ENCODE data around the gene MEF2C.

DNA sequence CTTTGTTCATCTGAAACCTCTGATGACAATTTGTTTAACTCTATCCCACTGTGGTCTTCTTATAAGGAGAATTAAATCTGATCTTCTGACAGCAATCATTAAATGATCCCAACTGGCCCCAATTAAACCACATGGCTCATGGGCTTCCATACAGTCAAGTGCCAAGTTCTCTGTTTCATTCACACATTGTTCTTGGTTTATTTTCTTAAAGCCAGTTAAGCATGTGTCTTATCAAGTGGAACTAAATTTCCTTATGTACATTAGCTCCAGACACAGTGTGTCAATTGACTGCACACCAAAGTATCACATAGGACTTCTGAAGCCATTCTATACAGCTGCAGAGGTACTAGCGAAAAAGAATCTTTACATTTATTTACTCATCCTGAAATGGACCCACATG lies 51.2 kb downstream of the MEF2C start:
- TF ChIP-seq, protein P1, sequence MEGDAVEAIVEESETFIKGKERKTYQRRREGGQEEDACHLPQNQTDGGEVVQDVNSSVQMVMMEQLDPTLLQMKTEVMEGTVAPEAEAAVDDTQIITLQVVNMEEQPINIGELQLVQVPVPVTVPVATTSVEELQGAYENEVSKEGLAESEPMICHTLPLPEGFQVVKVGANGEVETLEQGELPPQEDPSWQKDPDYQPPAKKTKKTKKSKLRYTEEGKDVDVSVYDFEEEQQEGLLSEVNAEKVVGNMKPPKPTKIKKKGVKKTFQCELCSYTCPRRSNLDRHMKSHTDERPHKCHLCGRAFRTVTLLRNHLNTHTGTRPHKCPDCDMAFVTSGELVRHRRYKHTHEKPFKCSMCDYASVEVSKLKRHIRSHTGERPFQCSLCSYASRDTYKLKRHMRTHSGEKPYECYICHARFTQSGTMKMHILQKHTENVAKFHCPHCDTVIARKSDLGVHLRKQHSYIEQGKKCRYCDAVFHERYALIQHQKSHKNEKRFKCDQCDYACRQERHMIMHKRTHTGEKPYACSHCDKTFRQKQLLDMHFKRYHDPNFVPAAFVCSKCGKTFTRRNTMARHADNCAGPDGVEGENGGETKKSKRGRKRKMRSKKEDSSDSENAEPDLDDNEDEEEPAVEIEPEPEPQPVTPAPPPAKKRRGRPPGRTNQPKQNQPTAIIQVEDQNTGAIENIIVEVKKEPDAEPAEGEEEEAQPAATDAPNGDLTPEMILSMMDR (IDR thresholded peaks at IDR 0.05; ENCODE audit: poor library complexity, severe bottlenecking): no peak
- no peak for TF ChIP-seq EZH2 (IDR thresholded peaks at IDR 0.05; ENCODE audit: borderline replicate concordance, insufficient read depth, low read length, poor library complexity, severe bottlenecking)
- no peak for TF ChIP-seq EP300 (conservative IDR thresholded peaks at IDR 0.05; ENCODE audit: poor library complexity, severe bottlenecking)
- TF ChIP-seq, protein P2, sequence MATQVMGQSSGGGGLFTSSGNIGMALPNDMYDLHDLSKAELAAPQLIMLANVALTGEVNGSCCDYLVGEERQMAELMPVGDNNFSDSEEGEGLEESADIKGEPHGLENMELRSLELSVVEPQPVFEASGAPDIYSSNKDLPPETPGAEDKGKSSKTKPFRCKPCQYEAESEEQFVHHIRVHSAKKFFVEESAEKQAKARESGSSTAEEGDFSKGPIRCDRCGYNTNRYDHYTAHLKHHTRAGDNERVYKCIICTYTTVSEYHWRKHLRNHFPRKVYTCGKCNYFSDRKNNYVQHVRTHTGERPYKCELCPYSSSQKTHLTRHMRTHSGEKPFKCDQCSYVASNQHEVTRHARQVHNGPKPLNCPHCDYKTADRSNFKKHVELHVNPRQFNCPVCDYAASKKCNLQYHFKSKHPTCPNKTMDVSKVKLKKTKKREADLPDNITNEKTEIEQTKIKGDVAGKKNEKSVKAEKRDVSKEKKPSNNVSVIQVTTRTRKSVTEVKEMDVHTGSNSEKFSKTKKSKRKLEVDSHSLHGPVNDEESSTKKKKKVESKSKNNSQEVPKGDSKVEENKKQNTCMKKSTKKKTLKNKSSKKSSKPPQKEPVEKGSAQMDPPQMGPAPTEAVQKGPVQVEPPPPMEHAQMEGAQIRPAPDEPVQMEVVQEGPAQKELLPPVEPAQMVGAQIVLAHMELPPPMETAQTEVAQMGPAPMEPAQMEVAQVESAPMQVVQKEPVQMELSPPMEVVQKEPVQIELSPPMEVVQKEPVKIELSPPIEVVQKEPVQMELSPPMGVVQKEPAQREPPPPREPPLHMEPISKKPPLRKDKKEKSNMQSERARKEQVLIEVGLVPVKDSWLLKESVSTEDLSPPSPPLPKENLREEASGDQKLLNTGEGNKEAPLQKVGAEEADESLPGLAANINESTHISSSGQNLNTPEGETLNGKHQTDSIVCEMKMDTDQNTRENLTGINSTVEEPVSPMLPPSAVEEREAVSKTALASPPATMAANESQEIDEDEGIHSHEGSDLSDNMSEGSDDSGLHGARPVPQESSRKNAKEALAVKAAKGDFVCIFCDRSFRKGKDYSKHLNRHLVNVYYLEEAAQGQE (IDR thresholded peaks at IDR 0.05; ENCODE audit: borderline replicate concordance): no peak
- TF ChIP-seq RAD21 (conservative IDR thresholded peaks at IDR 0.05): no peak
- TF ChIP-seq POLR2AphosphoS5 (IDR thresholded peaks at IDR 0.05): no peak
- TF ChIP-seq SMC3 (conservative IDR thresholded peaks at IDR 0.05; ENCODE audit: poor library complexity): no peak
